AG04450 (cell line): ENCODE data around the gene NAGLU. TPM values are rescaled to one million over a fixed set of nuclear protein-coding genes. Genes with fewer than 3 reads are reported as not detected.
A peak's percentile ranks its signal among the peaks of the same experiment; 100 is the strongest.

Source experiments
- CTCF ChIA-PET: fragments of 300-600, 350-600 bp; formaldehyde crosslinking; extraction: SDS; loops from one replicate; lab custom pipeline; 2022; ENCODE audit warnings: antibody characterized with exemption, inconsistent platforms; lab: Charles Lee
- POLR2A ChIA-PET: fragments of 350-600 bp; formaldehyde crosslinking; extraction: SDS; loops from one replicate; lab custom pipeline; 2021; ENCODE audit warnings: antibody characterized with exemption, inconsistent platforms; lab: Yijun Ruan, JAX
- DNase-seq: peaks from one replicate; pipeline ENCODE4 v3.0.0-alpha.2; 2011; ENCODE audit warnings: low read depth, low spot score
- H3K27ac ChIP-seq: one replicate; pipeline ENCODE4 v1.5.1; 2012; ENCODE audit warnings: low read depth, low read length, control low read depth
- H3K27me3 ChIP-seq: one replicate; pipeline ENCODE4 v1.6.0; 2012; ENCODE audit warnings: low read length; ENCODE audit not compliant: control insufficient read depth, insufficient read depth
- H3K4me3 ChIP-seq: 2 replicates; pipeline ENCODE4 v1.5.1; 2011; ENCODE audit warnings: mild to moderate bottlenecking, low read depth, low read length, control low read depth
- H3K9me3 ChIP-seq: 2 replicates; pipeline ENCODE4 v1.5.1; 2012; ENCODE audit warnings: low read length; ENCODE audit not compliant: control insufficient read depth, insufficient read depth
- polyA plus RNA-seq: library from polyadenylated mRNA; depleted of rRNA; stranded (reverse); fragments of >200 nt; gene quantifications from 2 replicates; pipeline ENCODE4 v1.2.3, GENCODE V29; 2011
- TF ChIP-seq, protein P1 (sequence below): IDR thresholded peaks from 2 replicates; pipeline ENCODE4 v1.5.1; 2011; ENCODE audit warnings: low read depth, low read length, control low read depth, inconsistent platforms

The NAGLU gene
- polyA plus RNA-seq, 1 experiment: 11.9 TPM

DNA sequence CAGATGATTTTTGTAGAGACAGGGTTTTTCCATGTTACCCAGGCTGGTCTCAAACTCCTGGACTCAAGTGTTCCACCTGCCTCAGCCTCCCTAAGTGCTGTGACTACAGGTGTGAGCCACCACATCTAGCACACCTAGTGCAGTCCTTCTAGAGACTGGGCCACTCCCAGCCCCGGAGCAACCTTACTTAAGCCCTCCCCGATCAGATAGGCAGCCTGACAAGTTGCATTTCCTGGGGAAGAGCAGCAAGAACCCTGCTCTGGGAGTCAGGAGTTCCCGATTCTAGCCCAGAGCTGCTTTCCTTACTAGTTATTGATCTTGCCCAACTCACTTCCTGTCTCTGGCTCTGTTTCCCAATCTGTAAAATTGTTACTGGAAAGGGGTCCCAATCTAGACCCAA, 7.0 kb upstream of the NAGLU start:
- POLR2A ChIA-PET: no interaction called here
- Histone ChIP-seq H3K27ac (no peak overlapping the region), H3K27me3 (no peaks in the 10 kb centered on the region), H3K9me3 (no peaks in the 10 kb centered on the region), H3K4me3 (no peak overlapping the region)
- CTCF ChIA-PET: interaction anchor here (0.5 kb wide), 1 partner anchor 114 kb away, joined by 3 read pairs; no protein-coding TSS in a partner anchor
- DNase-seq: no peak
- TF ChIP-seq, protein P1, sequence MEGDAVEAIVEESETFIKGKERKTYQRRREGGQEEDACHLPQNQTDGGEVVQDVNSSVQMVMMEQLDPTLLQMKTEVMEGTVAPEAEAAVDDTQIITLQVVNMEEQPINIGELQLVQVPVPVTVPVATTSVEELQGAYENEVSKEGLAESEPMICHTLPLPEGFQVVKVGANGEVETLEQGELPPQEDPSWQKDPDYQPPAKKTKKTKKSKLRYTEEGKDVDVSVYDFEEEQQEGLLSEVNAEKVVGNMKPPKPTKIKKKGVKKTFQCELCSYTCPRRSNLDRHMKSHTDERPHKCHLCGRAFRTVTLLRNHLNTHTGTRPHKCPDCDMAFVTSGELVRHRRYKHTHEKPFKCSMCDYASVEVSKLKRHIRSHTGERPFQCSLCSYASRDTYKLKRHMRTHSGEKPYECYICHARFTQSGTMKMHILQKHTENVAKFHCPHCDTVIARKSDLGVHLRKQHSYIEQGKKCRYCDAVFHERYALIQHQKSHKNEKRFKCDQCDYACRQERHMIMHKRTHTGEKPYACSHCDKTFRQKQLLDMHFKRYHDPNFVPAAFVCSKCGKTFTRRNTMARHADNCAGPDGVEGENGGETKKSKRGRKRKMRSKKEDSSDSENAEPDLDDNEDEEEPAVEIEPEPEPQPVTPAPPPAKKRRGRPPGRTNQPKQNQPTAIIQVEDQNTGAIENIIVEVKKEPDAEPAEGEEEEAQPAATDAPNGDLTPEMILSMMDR: no peak

DNA sequence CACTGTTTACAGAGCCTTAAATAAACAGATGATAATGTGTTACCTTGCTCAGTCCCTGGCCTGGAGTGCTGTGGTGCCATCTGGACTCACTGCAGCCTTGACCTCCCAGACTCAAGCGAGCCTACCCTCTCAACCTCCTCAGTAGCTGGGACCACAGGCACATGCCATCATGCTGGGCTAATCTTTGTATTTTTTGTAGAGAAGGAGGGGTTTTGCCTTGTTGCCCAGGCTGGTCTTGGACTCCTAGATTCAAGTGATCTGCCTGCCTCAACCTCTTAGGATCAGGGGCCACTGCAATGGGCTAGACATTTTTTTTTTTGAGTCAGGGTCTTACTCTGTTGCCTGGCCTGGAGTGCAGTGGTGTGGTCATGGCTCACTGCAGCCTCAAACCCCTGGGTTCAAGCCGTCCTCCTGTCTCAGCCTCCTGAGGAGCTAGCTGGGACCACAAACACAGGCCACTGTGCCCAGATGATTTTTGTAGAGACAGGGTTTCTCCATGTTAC, 5.0 kb upstream of the NAGLU start:
- TF ChIP-seq, protein P1: no peak
- no peak overlapping the region for H3K27ac ChIP-seq
- no peak for DNase-seq
- POLR2A ChIA-PET: interaction anchor here (0.6 kb wide), 2 partner anchors 246 to 268 kb away, joined by 3 to 5 read pairs; no protein-coding TSS in a partner anchor
- CTCF ChIA-PET: interaction anchor here (0.9 kb wide), 1 partner anchor 209 kb away, joined by 4 read pairs; no protein-coding TSS in a partner anchor
- H3K4me3 ChIP-seq: no peak overlapping the region
- no peaks in the 10 kb centered on the region for H3K27me3 ChIP-seq
- H3K9me3 ChIP-seq: no peaks in the 10 kb centered on the region

DNA sequence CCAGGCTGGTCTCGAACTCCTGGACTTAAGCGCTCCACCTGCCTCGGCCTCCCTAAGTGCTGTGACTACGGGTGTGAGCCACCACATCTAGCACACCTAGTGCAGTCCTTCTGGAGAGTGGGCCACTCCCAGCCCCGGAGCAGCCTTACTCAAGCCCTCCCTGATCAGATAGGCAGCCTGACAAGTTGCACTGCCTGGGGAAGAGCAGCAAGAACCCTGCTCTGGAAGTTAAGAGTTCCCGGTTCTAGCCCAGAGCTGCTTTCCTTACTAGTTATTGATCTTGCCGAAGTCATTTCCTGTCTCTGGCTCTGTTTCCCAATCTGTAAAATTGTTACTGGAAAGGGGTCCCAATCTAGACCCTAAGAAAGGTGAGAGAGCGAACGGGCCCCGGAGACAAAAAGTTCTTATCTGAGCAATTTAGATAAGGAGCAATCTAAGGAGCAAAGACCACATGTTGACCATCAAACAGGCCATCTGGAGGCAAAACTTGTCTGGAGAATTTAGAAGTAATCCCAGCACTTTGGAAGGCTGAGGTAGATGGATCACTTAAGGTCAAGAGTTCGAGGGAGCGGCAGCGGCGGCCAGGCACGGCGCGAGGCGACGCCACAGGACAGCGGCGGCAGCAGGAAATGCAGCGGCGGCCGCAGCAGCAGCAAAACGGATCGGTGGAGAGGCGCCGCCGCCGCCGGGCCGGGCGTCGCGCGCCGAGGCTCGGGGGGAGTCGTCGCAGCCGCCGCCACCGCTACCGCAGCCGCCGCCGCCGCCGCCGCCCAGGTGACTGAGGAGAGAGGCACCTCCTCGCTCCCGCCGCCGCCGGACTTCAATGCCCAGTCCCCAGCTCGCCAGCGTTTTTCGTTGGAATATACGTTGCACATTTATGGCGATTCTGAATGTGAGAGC, 4.3 kb upstream of the NAGLU start:
- DNase-seq: no peak
- no peaks in the 10 kb centered on the region for H3K9me3 ChIP-seq
- no peaks in the 10 kb centered on the region for H3K27me3 ChIP-seq
- ChIA-PET CTCF (interaction anchor here (0.6 to 0.8 kb wide), 2 partner anchors 14 to 50 kb away, joined by 3 read pairs; no protein-coding TSS in a partner anchor), POLR2A (no interaction called here)
- peak overlapping the region; percentile 50 for H3K4me3 ChIP-seq
- no peak overlapping the region for H3K27ac ChIP-seq
- TF ChIP-seq, protein P1: peak; percentile 36

DNA sequence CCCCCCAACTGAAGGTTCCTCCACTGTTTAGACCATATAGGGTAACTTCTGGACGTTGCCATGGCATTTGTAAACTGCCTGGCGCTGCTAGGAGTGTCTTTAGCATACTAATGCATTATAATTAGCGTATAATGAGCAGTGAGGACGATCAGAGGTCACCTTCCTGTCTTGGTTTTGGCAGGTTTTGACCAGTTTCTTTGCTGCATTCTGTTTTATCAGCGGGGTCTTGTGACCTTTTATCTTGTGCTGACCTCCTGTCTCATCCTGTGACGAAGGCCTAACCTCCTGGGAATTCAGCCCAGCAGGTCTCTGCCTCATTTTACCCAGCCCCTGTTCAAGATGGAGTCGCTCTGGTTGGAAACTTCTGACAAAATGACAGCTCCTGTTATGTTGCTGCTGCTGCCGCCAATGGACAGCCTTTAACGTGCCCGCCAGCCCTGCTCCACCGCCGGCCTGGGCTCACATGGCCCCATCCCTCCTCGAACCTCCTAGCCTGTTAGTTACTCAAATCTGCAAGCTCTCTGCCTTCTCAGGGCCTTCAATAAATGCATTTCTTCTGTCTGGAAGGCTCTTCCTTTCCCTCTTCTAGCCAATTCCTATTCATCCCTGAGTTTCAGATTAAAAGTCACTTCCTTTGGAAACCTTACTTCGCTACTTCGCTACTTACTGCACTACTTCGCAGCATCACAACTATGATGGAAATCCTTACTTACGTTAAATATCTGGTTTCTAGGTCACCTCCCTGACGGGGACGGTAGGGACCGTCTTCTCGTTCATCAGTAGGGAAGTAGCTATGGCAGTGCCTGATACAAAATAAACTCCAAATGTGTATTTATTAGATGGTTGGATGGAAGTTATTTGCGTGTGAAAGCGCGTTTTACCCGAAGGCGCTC, 640 bp upstream of the NAGLU start:
- no peaks in the 10 kb centered on the region for H3K27me3 ChIP-seq
- CTCF ChIA-PET: interaction anchor here (0.6 to 1.8 kb wide), 2 partner anchors 18 to 312 kb away, joined by 3 to 6 read pairs; no protein-coding TSS in a partner anchor
- peak overlapping the region; percentile 69 for H3K4me3 ChIP-seq
- H3K9me3 ChIP-seq: no peaks in the 10 kb centered on the region; the same call in 1 of the 2 replicates
- TF ChIP-seq, protein P1: no peak
- POLR2A ChIA-PET: interaction anchor here (0.5 to 2.2 kb wide), 9 partner anchors 8 to 486 kb away, joined by 3 to 17 read pairs (median 5); partner anchors contain the start of genes CAVIN1 and MLX
- H3K27ac ChIP-seq: peak overlapping the region; percentile 70
- no peak for DNase-seq
